GM10847 (cell line): ENCODE results near the gene CTRB2.

Experiments
- POLR2A ChIP-seq: IDR thresholded peaks from 2 replicates; pipeline ENCODE4 v1.6.1; 2011; ENCODE audit not compliant: insufficient read length; ENCODE audit errors: extremely low read depth

The CTRB2 gene

DNA sequence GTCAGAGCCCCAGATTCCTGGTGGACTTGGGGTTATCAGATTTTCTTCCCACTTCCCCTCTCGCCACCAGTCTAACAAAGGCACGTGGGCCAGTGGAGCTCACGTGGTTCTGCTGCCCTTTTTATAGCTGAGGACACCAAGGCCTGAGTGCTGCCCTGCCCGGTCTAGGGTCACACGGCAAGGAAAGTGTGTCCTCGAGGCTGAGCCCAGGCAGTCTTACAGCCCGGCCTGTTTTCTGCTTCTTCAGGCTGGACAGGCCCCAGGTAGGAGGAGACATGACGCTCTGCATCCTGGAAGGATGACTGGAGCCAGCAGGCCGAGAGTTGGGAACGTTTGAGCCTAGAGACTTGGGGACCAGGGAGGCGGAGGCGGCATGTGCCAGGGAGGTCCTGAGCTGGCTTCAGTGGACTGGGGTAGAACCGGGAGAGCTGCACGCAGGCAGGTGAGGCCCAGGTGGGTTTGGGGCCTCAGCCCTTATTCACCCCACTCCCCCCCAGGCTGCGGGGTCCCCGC lies 15.4 kb upstream of the CTRB2 start:
- no peak for TF ChIP-seq POLR2A

DNA sequence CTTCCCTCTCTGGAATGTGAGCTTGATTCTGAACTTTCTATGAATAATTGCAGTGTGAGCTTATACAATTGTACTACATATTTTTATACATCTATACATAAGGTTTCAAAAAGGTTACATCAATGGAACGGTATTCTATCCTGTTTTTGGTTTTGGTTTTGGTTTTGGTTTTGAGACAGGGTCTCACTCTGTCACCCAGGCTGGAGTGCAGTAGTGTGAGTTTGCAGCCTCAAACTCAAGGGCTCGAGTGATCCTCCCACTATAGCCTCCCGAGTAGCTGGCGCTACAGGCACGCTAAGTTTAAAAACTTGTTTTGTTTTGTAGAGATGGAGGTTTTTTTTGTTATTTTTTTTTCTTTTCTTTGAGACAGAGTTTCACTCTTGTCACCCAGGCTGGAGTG lies 12.9 kb upstream of the CTRB2 start:
- TF ChIP-seq POLR2A = no peak

DNA sequence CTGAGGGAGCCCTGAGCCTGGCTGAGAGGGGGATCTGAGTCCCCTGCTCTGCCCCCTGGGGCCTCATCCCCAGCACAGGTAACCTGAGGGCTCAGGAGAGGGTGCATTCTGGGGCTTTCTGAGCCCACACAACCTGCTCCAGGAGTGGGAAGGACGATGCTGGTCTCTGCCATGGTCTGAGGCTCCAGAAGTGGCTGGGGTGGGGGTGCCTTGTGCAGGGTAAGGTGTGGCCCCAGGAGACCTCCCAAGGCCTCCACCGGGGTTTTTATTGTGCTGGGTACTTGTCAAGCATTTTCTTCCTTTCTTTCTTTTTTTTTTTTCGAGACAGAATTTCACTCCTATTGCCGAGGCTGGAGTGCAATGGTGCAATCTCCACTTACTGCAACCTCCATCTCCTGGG lies 12.1 kb upstream of the CTRB2 start:
- TF ChIP-seq POLR2A = no peak

DNA sequence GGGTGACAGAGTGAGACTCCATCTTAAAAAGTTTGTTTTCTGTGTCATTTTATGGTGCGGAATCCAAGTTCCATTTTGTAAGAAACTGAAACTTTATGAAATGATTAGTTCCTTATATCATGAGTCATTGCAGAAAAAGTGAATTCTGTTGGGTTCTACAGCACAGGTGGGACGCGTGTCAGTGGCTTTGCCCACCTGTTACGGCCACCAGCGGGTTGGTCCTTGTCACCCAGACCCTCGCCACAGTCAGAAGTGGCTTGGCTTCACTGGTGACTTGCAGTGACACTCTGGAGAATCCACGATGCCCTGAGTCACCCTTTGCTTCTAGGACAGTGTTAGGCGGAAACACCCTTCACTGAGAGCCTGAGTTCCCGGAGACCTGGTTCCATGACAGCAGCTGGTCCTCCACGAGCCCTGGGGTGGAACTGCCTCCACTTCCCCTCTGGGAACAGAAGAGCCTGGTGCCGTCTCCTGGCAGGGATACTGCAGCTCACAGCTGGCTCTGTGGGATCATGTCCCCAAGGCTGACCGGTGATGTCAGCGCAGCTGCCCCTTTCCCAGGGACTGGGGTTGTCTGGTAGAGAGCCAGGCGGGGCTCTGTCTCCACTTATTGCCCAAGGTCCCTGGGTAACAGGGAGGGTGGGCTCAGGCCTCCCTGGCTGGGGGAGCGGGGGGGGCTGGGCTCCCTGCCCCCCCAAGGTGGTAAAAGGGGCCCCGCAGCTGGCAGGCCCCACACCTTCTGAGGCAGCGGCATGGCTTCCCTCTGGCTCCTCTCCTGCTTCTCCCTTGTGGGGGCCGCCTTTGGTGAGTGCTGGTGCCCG lies 11.5 kb upstream of the CTRB2 start, which contains the start of gene CTRB1:
Gene CTRB1, plus strand, starts transcription at position 733 of the 821 bp plus-strand sequence. Its CDS starts 20 bp downstream, at position 753.
- no peak for TF ChIP-seq POLR2A

DNA sequence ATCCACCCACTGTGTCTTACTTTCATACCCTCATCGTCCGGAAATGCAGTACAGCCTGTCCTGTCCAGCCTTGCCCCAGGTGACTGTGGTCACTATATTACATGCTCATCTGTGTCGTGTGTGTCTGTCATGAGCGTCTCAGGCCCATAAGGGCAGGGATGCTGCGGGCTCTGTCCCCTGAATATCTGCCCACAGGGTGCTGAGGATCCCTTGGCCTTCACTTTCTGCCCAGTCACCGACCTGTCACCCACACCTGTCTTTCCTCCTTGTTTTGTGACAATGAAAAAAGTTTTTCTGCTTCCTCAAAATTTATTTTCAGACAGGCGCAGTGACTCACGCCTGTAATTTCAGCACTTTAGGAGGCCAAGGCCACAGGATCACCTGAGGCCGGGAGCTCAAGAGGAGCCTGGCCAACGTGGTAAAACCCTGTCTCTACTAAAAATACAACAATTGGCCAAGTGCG lies 10.5 kb upstream of the CTRB2 start:
- TF ChIP-seq POLR2A = no peak

DNA sequence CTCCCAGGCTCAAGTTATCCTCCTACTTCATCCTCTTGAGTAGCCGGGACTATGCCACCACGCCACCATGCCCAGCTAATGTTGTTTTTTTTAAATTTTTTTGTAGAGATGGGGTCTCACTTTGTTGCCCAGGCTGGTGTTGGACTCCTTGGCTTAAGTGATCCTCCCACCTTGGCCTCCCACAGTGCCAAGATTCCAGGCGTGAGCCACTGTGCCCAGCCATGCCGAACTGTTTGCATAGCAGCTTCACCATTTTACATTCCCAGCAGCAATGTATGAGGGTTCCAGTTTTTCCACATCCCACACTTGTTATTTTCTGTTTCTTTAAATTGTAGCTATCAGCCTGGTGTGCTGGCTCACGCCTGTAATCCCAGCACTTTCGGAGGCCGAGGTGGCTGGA lies 9.6 kb upstream of the CTRB2 start:
- TF ChIP-seq POLR2A = no peak

DNA sequence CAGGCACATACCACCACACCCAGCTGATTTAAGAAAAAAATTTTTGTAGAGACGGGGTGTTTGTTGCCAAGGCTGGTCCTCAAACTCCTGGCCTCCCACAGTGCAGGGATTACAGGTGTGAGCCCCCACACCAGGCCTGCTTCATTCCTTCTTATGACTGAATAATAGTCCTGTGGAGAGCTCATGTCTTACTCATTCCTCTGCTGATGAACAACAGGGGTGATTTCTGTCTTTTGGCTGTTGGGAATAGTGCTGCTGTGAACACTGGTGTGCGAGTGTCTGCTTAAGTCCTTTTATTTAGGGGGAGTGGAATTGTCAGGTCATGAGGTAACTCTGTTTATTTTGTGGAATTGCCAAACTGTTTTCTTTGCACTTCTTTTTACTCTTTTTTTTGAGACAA lies 9.2 kb upstream of the CTRB2 start:
- no peak for TF ChIP-seq POLR2A

DNA sequence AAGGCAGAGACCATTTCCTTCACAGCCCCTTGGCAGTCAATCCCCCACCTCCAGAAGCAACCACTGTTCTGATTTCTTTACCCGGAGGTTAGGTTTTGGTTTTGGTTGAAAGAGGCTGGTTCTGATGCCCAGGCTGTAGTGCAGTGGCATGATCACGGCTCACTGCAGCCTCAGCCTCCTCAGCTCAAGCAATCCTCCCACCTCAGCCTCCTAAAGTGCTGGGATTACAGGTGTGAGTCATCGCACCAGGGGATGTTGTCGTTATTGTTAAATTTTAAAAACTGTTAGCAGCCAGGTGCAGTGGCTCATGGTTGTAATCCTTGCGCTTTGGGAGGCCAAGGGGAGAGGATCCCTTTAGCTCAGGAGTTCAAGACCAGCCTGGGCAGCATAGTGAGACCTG lies 3.0 kb upstream of the CTRB2 start:
- TF ChIP-seq POLR2A = no peak

DNA sequence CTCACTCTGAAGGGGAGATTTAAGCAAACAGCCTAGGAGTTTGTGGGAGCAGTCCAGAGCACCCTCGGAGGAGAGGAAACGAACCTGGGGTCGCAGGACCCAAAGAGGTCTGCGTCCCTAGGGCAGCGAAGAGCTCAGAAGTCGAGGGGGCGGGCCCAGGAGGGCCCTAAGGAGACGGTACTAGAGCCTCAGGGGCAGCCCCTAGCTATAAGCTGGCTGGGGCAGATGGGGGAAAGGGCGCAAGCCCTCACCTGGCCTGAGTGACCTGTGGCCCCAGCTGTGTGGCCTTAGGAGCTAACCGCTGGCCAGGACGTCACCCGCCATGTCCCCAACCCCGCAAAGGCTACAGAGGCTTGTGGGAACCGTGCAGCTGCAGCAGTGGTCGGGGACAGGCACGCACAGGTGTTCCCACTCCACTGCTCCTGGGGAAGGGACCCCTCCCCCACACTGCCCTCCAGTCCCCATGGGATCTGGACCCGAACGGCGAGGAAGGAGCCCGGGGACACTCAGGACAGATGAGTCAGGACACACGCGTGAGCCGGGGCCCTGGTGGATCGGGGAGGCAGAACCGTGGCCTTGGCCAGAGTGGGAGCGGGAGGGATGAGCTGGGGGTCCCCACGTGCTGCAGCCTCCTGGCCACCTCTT lies 2.0 kb upstream of the CTRB2 start:
- TF ChIP-seq POLR2A = no peak

DNA sequence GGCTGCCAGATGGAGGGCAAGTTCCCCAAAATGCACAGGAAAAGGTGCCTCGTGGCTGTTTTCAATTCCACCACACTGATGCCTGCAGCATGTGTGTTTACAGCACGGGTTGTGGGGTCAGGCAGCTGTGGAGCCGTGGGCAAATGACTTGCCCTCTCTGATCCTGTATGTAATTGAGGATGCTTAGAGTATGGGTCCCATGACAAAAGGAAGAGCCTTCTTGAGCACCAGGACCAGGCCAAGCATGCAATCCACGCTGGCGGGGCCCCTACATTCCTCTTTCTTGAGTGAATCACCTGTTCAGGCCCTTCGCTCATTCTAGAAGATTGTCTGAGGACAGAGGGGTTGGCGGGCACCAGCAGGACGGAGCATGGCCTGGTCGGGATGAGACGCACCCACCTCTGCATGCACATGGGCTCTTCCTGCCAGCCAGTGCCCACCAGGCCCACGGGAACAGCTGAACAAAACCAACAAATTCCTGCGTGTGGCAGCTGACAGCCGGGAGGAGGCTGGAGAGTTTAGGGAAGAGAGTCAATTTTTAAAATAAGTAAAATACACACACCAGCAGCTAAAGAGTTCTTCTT lies 1.4 kb upstream of the CTRB2 start:
- TF ChIP-seq POLR2A = no peak

DNA sequence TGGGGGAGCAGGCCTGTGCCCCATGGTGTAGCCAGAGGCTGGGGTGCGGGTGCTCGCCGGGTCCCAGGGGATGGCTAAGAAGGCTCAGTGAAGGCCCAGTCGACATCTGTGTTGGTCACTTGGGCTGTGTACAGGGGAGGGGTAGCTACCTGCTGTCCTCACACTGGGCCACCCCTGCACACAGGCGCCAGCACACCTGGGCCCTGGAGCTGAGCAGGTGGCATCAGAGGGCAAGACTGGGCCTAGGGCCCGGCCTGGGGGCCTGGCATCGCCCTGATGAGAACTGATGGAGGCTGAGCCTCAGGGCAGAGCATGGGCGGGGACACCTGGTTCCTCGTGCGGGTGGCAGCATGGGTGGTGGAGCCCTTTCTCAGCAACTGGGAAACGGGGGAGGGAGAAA lies 870 bp upstream of the CTRB2 start:
- no peak for TF ChIP-seq POLR2A

DNA sequence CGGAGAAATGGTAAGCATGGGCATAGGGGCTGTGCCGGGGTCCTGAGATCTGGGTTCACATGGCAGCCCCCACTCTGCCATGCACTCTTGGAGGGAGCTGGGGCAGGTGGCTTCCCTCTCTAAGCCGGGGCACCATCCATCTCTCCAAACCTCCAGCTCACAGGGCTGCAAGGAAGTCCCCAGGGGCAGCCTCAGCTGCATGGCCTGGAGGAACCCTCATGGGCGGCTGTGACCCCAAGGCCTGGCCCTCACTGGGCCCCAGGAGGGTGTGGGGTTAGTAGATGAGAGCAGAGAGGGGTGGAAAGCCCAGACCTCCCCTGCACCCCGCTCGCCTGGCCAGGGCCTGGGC lies 2.6 kb downstream of the CTRB2 start:
- TF ChIP-seq POLR2A = no peak

DNA sequence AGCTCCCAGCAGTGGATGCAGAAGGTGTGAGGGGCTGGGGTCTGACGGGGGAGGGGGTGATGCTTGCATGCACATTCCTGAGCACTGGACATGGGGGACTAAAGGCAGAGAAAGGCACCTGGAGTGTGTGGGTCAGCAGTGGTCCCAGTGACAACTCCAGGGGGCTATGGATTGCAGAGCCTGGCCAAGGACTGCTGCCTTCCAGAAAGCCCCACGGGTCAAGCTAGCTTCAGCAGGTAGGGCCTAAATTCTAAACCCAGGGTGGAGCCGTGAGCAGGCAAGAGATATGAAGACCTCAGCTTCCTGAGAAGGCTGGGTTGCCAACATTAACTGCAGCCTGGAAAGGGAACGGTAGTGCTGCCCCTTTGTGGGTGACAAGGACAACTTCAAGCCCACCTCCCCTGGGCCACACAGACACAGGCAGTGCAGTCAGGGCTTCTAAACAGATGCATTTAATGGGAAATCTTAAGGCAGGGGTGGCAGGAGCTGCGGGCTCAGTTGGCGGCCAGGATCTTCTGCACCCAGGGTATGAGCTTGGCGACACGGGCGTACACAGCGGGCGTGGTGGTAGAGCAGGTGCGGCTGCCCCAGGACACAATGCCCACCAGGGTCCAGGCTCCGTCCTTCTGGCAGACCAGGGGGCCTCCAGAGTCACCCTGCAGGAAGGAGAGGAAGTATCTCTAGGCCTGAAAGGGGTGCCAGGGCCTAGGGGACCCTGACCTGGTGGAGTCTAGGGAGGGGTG lies 3.1 kb downstream of the CTRB2 start:
- TF ChIP-seq POLR2A = no peak

DNA sequence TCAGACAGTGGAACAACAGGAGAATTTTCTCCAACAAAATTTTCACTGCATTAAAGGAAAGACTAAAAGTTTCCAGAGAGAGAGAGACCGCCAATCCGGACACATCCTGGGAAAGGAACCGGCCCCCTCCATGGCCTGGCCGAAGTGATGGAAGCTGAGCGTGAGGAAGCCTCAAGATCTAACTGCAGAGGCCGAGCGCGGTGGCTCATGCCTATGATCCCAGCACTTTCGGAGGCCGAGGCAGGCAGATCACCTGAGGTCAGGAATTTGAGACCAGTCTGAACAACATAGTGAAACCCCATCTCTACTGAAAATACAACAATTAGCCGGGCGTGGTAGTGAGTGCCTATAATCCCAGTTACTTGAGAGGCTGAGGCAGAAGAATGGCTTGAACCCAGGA lies 3.9 kb downstream of the CTRB2 start:
- no peak for TF ChIP-seq POLR2A

DNA sequence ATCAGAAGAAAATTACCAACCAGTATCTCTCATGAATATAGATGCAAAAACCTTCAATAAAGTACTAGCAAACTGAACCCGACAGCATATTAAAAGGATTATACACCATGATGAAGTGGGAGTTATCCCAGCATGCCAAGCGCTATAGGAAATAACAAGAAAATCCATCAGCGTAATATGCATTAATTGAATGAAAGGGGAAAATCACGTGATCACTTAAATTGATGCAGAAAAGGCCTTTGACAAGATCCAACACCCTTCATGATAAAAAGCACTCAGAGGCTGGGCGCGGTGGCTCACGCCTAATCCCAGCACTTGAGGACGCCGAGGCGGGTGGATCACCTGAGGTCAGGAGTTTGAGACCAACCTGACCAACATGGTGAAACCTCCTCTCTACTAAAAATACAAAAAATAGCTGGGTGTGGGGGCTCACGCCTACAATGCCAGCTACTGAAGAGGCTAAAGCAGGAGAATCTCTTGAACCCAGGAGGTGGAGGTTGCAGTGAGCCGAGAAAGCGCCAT lies 4.8 kb downstream of the CTRB2 start:
- TF ChIP-seq POLR2A = no peak
